ENCODE data around the gene CENPX. TPM values are rescaled to one million over a fixed set of nuclear protein-coding genes. Genes with fewer than 3 reads are reported as not detected.

The CENPX gene
- total RNA-seq, 1 experiment from 2014 or later, result 344 TPM

DNA sequence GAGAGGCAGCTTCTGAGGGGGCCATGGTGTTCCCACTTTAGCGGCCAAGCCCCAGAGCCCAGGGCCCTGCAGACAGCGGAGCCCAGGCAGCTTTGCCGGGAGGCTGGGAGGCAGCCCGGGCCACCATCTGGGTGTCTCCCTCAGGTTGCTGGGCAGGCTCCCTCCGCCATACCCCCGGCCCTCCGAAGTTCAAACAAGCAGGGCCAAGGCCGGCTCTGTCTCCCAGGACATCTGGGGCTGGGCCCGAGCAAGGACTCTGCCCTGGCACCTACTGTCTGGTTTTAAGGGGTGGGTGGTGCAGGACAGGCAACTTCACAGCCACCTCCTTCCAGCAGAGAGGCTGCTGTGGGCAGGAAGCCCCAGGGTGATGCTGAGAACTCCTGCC lies 40.3 kb upstream of the CENPX start:
- no peaks in the 10 kb centered on the region for H3K9me2 ChIP-seq (replicated peaks; ENCODE audit: low read length)
- H3K9me3 ChIP-seq (ENCODE audit: low read length), result no peaks in the 10 kb centered on the region
- peaks cover 38% of the 10 kb centered on the region for H3K36me3 ChIP-seq (ENCODE audit: low read depth, low read length)
- H3K27me3 ChIP-seq (ENCODE audit: low read length), result no peaks in the 10 kb centered on the region
- POLR2A ChIA-PET (ENCODE audit: unreplicated experiment), result no interaction called here
- peaks cover 29% of the 10 kb centered on the region for H3K79me2 ChIP-seq (ENCODE audit: low read length)
- CTCF ChIA-PET, result no interaction called here
- DNase-seq (no peak), ATAC-seq (no peak)
- no peak overlapping the region for H3K9ac ChIP-seq (ENCODE audit: low read length)
- H3K27ac ChIP-seq (ENCODE audit: low read length), result no peak overlapping the region
- TF ChIP-seq, protein P1, sequence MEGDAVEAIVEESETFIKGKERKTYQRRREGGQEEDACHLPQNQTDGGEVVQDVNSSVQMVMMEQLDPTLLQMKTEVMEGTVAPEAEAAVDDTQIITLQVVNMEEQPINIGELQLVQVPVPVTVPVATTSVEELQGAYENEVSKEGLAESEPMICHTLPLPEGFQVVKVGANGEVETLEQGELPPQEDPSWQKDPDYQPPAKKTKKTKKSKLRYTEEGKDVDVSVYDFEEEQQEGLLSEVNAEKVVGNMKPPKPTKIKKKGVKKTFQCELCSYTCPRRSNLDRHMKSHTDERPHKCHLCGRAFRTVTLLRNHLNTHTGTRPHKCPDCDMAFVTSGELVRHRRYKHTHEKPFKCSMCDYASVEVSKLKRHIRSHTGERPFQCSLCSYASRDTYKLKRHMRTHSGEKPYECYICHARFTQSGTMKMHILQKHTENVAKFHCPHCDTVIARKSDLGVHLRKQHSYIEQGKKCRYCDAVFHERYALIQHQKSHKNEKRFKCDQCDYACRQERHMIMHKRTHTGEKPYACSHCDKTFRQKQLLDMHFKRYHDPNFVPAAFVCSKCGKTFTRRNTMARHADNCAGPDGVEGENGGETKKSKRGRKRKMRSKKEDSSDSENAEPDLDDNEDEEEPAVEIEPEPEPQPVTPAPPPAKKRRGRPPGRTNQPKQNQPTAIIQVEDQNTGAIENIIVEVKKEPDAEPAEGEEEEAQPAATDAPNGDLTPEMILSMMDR (conservative IDR thresholded peaks at IDR 0.05; ENCODE audit: low read depth, low read length), result no peak
- TF ChIP-seq EZH2 (IDR thresholded peaks at IDR 0.05; ENCODE audit: low read length, unreplicated experiment) (no peak), EZH2phosphoT487 (IDR thresholded peaks at IDR 0.05; ENCODE audit: borderline replicate concordance, low read length) (no peak)
- H3K4me1 ChIP-seq (ENCODE audit: insufficient read depth, low read length), result peaks cover 17% of the 10 kb centered on the region
- H4K20me1 ChIP-seq (ENCODE audit: low read length), result no peaks in the 10 kb centered on the region
- H3K4me2 ChIP-seq (ENCODE audit: low read length), result no peak overlapping the region
- H2AFZ ChIP-seq (ENCODE audit: low read length), result no peak overlapping the region
- H3K4me3 ChIP-seq (ENCODE audit: low read length), result no peak overlapping the region
- intact Hi-C loops (cut with micrococcal nuclease), result no loop called here
- no peaks in the 10 kb centered on the region for H3F3A ChIP-seq (ENCODE audit: low read length, unreplicated experiment)
- BruUV-seq (replicated peaks), result no TSS peak

DNA sequence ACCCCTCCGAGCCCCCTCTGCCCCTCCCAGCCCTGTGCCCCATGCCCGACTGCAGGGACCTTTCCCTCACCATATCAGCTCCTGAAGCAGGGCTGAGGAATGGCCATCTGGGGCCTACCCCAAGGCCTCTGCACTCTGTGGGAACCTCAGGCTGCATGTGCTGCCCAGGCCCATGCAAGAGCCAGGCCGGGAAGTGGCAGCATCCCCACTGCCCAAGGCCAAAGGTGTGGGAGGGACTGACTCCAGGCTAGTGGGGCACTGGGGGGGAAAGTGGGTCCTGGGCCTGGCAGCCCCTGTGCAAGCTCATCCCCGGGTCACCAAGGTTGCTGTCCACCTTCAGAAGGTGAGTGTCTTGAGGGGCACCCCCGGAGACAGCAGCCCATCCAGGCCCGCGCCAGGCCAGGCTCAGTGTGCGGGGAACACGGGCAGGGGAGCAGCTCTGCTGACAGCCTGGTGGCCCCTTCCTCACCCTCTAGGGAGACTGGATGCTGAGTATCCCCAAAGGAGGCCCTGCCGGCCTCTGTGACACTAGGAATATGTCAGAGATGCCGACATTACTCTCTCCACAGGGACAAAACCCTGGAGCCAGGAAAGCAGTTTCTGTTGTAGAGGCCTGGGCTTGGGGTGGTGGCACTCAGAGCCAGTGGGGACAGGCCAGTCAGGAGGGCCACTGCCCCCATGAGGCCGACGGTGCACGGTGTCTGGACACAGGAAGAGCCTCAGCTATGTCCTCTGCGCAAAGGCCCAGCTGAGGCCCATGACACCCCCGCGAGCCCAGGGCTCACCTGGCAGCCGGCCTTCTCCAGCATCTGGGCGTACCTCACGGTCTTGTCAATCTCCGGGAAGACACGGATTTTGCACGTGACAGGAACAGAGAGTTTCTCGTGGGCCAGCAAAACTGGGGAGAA lies 39.7 kb upstream of the CENPX start:
- no peak for ATAC-seq
- TF ChIP-seq EZH2 (IDR thresholded peaks at IDR 0.05; ENCODE audit: low read length, unreplicated experiment), result no peak
- TF ChIP-seq, protein P1 (conservative IDR thresholded peaks at IDR 0.05; ENCODE audit: low read depth, low read length), result peak; percentile 10; the same call in 1 of the 2 replicates
- DNase-seq, result no peak
- no peaks in the 10 kb centered on the region for H3K9me3 ChIP-seq (ENCODE audit: low read length)
- no peak overlapping the region for H3K4me3 ChIP-seq (ENCODE audit: low read length)
- ChIA-PET CTCF (no interaction called here), POLR2A (ENCODE audit: unreplicated experiment) (no interaction called here)
- intact Hi-C loops (cut with micrococcal nuclease), result no loop called here
- H3K79me2 ChIP-seq (ENCODE audit: low read length), result peaks cover 29% of the 10 kb centered on the region
- peaks cover 44% of the 10 kb centered on the region for H3K36me3 ChIP-seq (ENCODE audit: low read depth, low read length)
- no peaks in the 10 kb centered on the region for H3K27me3 ChIP-seq (ENCODE audit: low read length)
- H3K4me2 ChIP-seq (ENCODE audit: low read length), result no peak overlapping the region
- no peak overlapping the region for H2AFZ ChIP-seq (ENCODE audit: low read length)
- H3K9ac ChIP-seq (ENCODE audit: low read length), result no peak overlapping the region
- H3K9me2 ChIP-seq (replicated peaks; ENCODE audit: low read length), result no peaks in the 10 kb centered on the region
- H4K20me1 ChIP-seq (ENCODE audit: low read length), result no peaks in the 10 kb centered on the region
- peaks cover 17% of the 10 kb centered on the region for H3K4me1 ChIP-seq (ENCODE audit: insufficient read depth, low read length)
- no TSS peak for BruUV-seq (replicated peaks)
- no peaks in the 10 kb centered on the region for H3F3A ChIP-seq (ENCODE audit: low read length, unreplicated experiment)
- H3K27ac ChIP-seq (ENCODE audit: low read length), result no peak overlapping the region
